OCI-LY1 (cell line): Measurements from ENCODE around the gene CCDC73.

Experiments used
- H2AFZ ChIP-seq: fragments of 200-600 bp; sonication (generic), shearing (Covaris generic); 2 replicates; pipeline ENCODE4 v1.6.0; 2014; ENCODE audit warnings: antibody characterized with exemption, mild to moderate bottlenecking, low read length
- H3F3A ChIP-seq: fragments of 200-600 bp; sonication (generic), shearing (Covaris generic); 2 replicates; pipeline ENCODE4 v1.6.0; 2014; ENCODE audit warnings: mild to moderate bottlenecking, antibody characterized with exemption, low read length, moderate library complexity; ENCODE audit not compliant: insufficient read depth
- H3K27ac ChIP-seq: fragments of 200-600 bp; sonication (generic); 2 replicates; pipeline ENCODE4 v1.5.1; 2014; ENCODE audit warnings: low read length, mixed run types, mild to moderate bottlenecking, low read depth; ENCODE audit not compliant: poor library complexity, severe bottlenecking
- H3K27me3 ChIP-seq: fragments of 200-600 bp; sonication (generic); 2 replicates; pipeline ENCODE4 v1.6.0; 2014; ENCODE audit warnings: antibody characterized with exemption, mild to moderate bottlenecking, low read length, moderate library complexity; ENCODE audit not compliant: insufficient read depth
- H3K36me3 ChIP-seq: fragments of 200-600 bp; sonication (generic); 2 replicates; pipeline ENCODE4 v1.6.1; 2014; ENCODE audit warnings: mild to moderate bottlenecking, antibody characterized with exemption, low read length, moderate library complexity, mixed read lengths; ENCODE audit not compliant: insufficient read depth
- H3K4me1 ChIP-seq: fragments of 200-600 bp; sonication (generic); 2 replicates; pipeline ENCODE4 v1.5.1; 2014; ENCODE audit warnings: mild to moderate bottlenecking, low read length, moderate library complexity; ENCODE audit not compliant: insufficient read depth, severe bottlenecking
- H3K4me2 ChIP-seq: fragments of 200-600 bp; sonication (generic), shearing (Covaris generic); 2 replicates; pipeline ENCODE4 v1.6.1; 2014; ENCODE audit warnings: low read length
- H3K4me3 ChIP-seq: fragments of 200-600 bp; sonication (generic); 2 replicates; pipeline ENCODE4 v1.5.1; 2014; ENCODE audit warnings: low read length, low read depth, mild to moderate bottlenecking, mixed read lengths; ENCODE audit not compliant: poor library complexity, severe bottlenecking
- H3K79me2 ChIP-seq: fragments of 200-600 bp; shearing (Covaris generic); 2 replicates; pipeline ENCODE4 v1.6.1; 2016; ENCODE audit warnings: mixed run types, low read length, mixed read lengths; ENCODE audit not compliant: insufficient read depth
- H3K9ac ChIP-seq: fragments of 200-600 bp; sonication (generic), shearing (Covaris generic); 2 replicates; pipeline ENCODE4 v1.6.1; 2014; ENCODE audit warnings: mild to moderate bottlenecking, low read length, mixed read lengths
- H3K9me2 ChIP-seq: fragments of 200-600 bp; sonication (generic), shearing (Covaris generic); 2 replicates; pipeline ENCODE4 v1.6.1; 2014; ENCODE audit warnings: low read depth, mild to moderate bottlenecking, low read length, mixed read lengths
- H3K9me3 ChIP-seq: fragments of 200-600 bp; shearing (Covaris generic); 2 replicates; pipeline ENCODE4 v1.6.1; 2014; ENCODE audit warnings: low read length, mixed read lengths
- H4K20me1 ChIP-seq: fragments of 200-600 bp; sonication (generic), shearing (Covaris generic); 2 replicates; pipeline ENCODE4 v1.6.0; 2016; ENCODE audit warnings: mild to moderate bottlenecking, low read length; ENCODE audit not compliant: insufficient read depth
- CTCF ChIP-seq: fragments of 200-600 bp; sonication (generic), shearing (Covaris generic); IDR thresholded peaks from 2 replicates; pipeline ENCODE4 v1.5.1; 2017; ENCODE audit warnings: mild to moderate bottlenecking, antibody characterized with exemption, low read length, moderate library complexity, mixed read lengths
- EZH2 ChIP-seq: fragments of 200-600 bp; sonication (generic), shearing (Covaris generic); IDR thresholded peaks from 2 replicates; pipeline ENCODE4 v1.8.0; 2017; ENCODE audit warnings: borderline replicate concordance, mixed run types, mild to moderate bottlenecking, antibody characterized with exemption, low read length, moderate library complexity, mixed read lengths

The CCDC73 gene

GRCh38 chr11:32817852-32818183 is 23.4 kb upstream of the CCDC73 start:
- no peak for TF ChIP-seq CTCF
- TF ChIP-seq EZH2, result no peak
- no peaks in the 10 kb centered on the region for H3K79me2 ChIP-seq
- H3K9ac ChIP-seq, result no peak overlapping the region
- H3K4me1 ChIP-seq, result no peaks in the 10 kb centered on the region
- no peaks in the 10 kb centered on the region for H3K27me3 ChIP-seq
- no peaks in the 10 kb centered on the region for H3K36me3 ChIP-seq
- no peak overlapping the region for H2AFZ ChIP-seq
- no peak overlapping the region for H3K4me3 ChIP-seq
- H3K4me2 ChIP-seq, result no peak overlapping the region
- H3F3A ChIP-seq, result no peaks in the 10 kb centered on the region
- no peaks in the 10 kb centered on the region for H3K9me3 ChIP-seq
- H4K20me1 ChIP-seq, result no peaks in the 10 kb centered on the region
- no peaks in the 10 kb centered on the region for H3K9me2 ChIP-seq
- H3K27ac ChIP-seq, result no peak overlapping the region

- H3K9me2 ChIP-seq, result no peaks in the 10 kb centered on the region
- no peak overlapping the region for H3K4me2 ChIP-seq
- H3F3A ChIP-seq, result no peaks in the 10 kb centered on the region
- no peak overlapping the region for H3K27ac ChIP-seq
- H3K27me3 ChIP-seq, result no peaks in the 10 kb centered on the region
- no peak overlapping the region for H2AFZ ChIP-seq
- H3K36me3 ChIP-seq, result no peaks in the 10 kb centered on the region
- TF ChIP-seq CTCF, result no peak
- TF ChIP-seq EZH2, result no peak
- no peak overlapping the region for H3K4me3 ChIP-seq
- no peak overlapping the region for H3K9ac ChIP-seq
- H4K20me1 ChIP-seq, result no peaks in the 10 kb centered on the region
- no peaks in the 10 kb centered on the region for H3K4me1 ChIP-seq
- H3K9me3 ChIP-seq, result no peaks in the 10 kb centered on the region
- H3K79me2 ChIP-seq, result no peaks in the 10 kb centered on the region
Observed at GRCh38 chr11:32817181-32817851, 22.9 kb upstream of the CCDC73 start.

- no peak overlapping the region for H2AFZ ChIP-seq
- no peaks in the 10 kb centered on the region for H3K36me3 ChIP-seq
Observed at GRCh38 chr11:32809313-32809712, 14.9 kb upstream of the CCDC73 start.

More at GRCh38 chr11:32809313-32809712, 14.9 kb upstream of the CCDC73 start:
- H3K4me1 ChIP-seq, result no peaks in the 10 kb centered on the region
- H3K9ac ChIP-seq, result no peak overlapping the region
- H3K27ac ChIP-seq, result no peak overlapping the region
- no peaks in the 10 kb centered on the region for H3K79me2 ChIP-seq
- H3K4me3 ChIP-seq, result no peak overlapping the region
- no peaks in the 10 kb centered on the region for H3K9me2 ChIP-seq
- peak; percentile 88 for TF ChIP-seq CTCF
- no peak for TF ChIP-seq EZH2
- H4K20me1 ChIP-seq, result no peaks in the 10 kb centered on the region
- 0 out of 2 replicates have a peak, but pooled peaks cover 5% of the 10 kb centered on the region for H3K27me3 ChIP-seq
- H3K9me3 ChIP-seq, result no peaks in the 10 kb centered on the region
- no peak overlapping the region for H3K4me2 ChIP-seq
- no peaks in the 10 kb centered on the region for H3F3A ChIP-seq
